ENCODE results near the gene ZEB2.

ZEB2 gene

GRCh38 chr2:144448389-144449027, 71.4 kb downstream of the ZEB2 start:
- no peak overlapping the region for H3K27ac ChIP-seq (replicated peaks)
- TF ChIP-seq REST (IDR thresholded peaks at IDR 0.05; ENCODE audit: insufficient replicate concordance, low read depth): no peak
- no peak for TF ChIP-seq CTCF (IDR thresholded peaks at IDR 0.05; ENCODE audit: insufficient read depth, low read length)
- no peak for TF ChIP-seq SPI1 (IDR thresholded peaks at IDR 0.05; ENCODE audit: borderline replicate concordance, low read depth)
- no peak; the same call in 1 of the 2 replicates for TF ChIP-seq POLR2AphosphoS5 (IDR thresholded peaks at IDR 0.05; ENCODE audit: low read depth)
- no peak for TF ChIP-seq GABPA (IDR thresholded peaks at IDR 0.05; ENCODE audit: low read depth)
- no peak for DNase-seq (ENCODE audit: low read depth in 1 of 2, low spot score in 1 of 2)
- no peaks in the 10 kb centered on the region for H3K27me3 ChIP-seq (ENCODE audit: insufficient read depth, poor library complexity, severe bottlenecking)
- no peak overlapping the region for H3K4me3 ChIP-seq (replicated peaks; ENCODE audit: insufficient read depth, low read length)

GRCh38 chr2:144447535-144447934, 72.4 kb downstream of the ZEB2 start:
- Histone ChIP-seq H3K4me3 (replicated peaks; ENCODE audit: insufficient read depth, low read length) (no peak overlapping the region), H3K27me3 (ENCODE audit: insufficient read depth, poor library complexity, severe bottlenecking) (no peaks in the 10 kb centered on the region), H3K27ac (replicated peaks) (no peak overlapping the region)
- TF ChIP-seq GABPA (IDR thresholded peaks at IDR 0.05; ENCODE audit: low read depth) (no peak), SPI1 (IDR thresholded peaks at IDR 0.05; ENCODE audit: borderline replicate concordance, low read depth) (0 out of 2 replicates have a peak, but pooled peaks have one; percentile 7), REST (IDR thresholded peaks at IDR 0.05; ENCODE audit: insufficient replicate concordance, low read depth) (no peak), CTCF (IDR thresholded peaks at IDR 0.05; ENCODE audit: insufficient read depth, low read length) (no peak), POLR2AphosphoS5 (IDR thresholded peaks at IDR 0.05; ENCODE audit: low read depth) (no peak; the same call in 1 of the 2 replicates)
- no peak for DNase-seq (ENCODE audit: low read depth in 1 of 2, low spot score in 1 of 2)

- no peak overlapping the region for H3K27ac ChIP-seq (replicated peaks)
- TF ChIP-seq GABPA (IDR thresholded peaks at IDR 0.05; ENCODE audit: low read depth) (no peak), SPI1 (IDR thresholded peaks at IDR 0.05; ENCODE audit: borderline replicate concordance, low read depth) (no peak), REST (IDR thresholded peaks at IDR 0.05; ENCODE audit: insufficient replicate concordance, low read depth) (no peak), CTCF (IDR thresholded peaks at IDR 0.05; ENCODE audit: insufficient read depth, low read length) (no peak), POLR2AphosphoS5 (IDR thresholded peaks at IDR 0.05; ENCODE audit: low read depth) (no peak)
- no peak overlapping the region for H3K4me3 ChIP-seq (replicated peaks; ENCODE audit: insufficient read depth, low read length)
- no peaks in the 10 kb centered on the region for H3K27me3 ChIP-seq (ENCODE audit: insufficient read depth, poor library complexity, severe bottlenecking)
- no peak for DNase-seq (ENCODE audit: low read depth in 1 of 2, low spot score in 1 of 2)
These were observed 73.8 kb downstream of the ZEB2 start for GRCh38 chr2:144446136-144446535.

Measured in HL-60 (cell line).